Left colon (tissue), 2 donors: Measurements from ENCODE around the gene FOXC2. TPM values are rescaled to one million over a fixed set of nuclear protein-coding genes. Genes with fewer than 3 reads are reported as not detected.

ENCODE experiments used
- ATAC-seq: fragments of 200-7000 bp; cut with Tn5 transposase; one replicate; pipeline ENCODE4 v1.9.1; 2020; ENCODE audit warnings: mild to moderate bottlenecking, moderate library complexity
- DNase-seq, 2 donors: peaks; one replicate each; pipeline ENCODE4 v3.0.0-alpha.2; 2020
- intact Hi-C, 2 donors: fragments of 100-400 bp; cut with DNase I in 1 of 2; cut with micrococcal nuclease in 1 of 2; formaldehyde crosslinking; loops; one replicate each; pipeline versions ENCODE4 v1.11.2 to v1.14.0; 2022; cut with DNase I, micrococcal nuclease
- total RNA-seq, 2 donors: library from RNA; stranded (reverse); fragmentation: NEBNext Ultra II Directional; extraction: Animal tissue kit (Norgen Biotek cat#: 25700); gene quantifications; one replicate each; pipeline ENCODE4 v1.2.1, GENCODE V29; 2021
- donor health status: DM: no; HTN: no; CAD: no.
- donor health status: DM: yes; HTN: yes; CAD: no.

Gene FOXC2
- total RNA-seq, 2 donors from 2014 or later: 0.34 TPM

GRCh38 chr16:86531191-86531545 lies 35.5 kb upstream of the FOXC2 start:
- DNase-seq (peak in 1 of 2 donors; percentile 64), ATAC-seq (no peak)
- intact Hi-C loops: no loop called here

GRCh38 chr16:86531641-86532525 lies 34.7 kb upstream of the FOXC2 start:
- ATAC-seq (no peak), DNase-seq (no peak)
- intact Hi-C loops: no loop called here

- intact Hi-C loops: no loop called here
- ATAC-seq: no peak
Observed at GRCh38 chr16:86532526-86532815, 34.2 kb upstream of the FOXC2 start.

GRCh38 chr16:86533076-86533475 lies 33.6 kb upstream of the FOXC2 start:
- DNase-seq (no peak), ATAC-seq (no peak)

More at GRCh38 chr16:86532526-86532815, 34.2 kb upstream of the FOXC2 start:
- DNase-seq: no peak

GRCh38 chr16:86533767-86534351 lies 32.8 kb upstream of the FOXC2 start:
- ATAC-seq (no peak), DNase-seq (no peak)
- intact Hi-C loops: no loop called here

More at GRCh38 chr16:86533076-86533475, 33.6 kb upstream of the FOXC2 start:
- intact Hi-C loops: no loop called here

GRCh38 chr16:86534779-86535615 lies 31.6 kb upstream of the FOXC2 start:
- no peak for DNase-seq
- ATAC-seq: no peak
- intact Hi-C loops: no loop called here

- intact Hi-C loops: no loop called here
- DNase-seq: no peak
- ATAC-seq: no peak
Observed at GRCh38 chr16:86536621-86537020, 30.0 kb upstream of the FOXC2 start.

GRCh38 chr16:86537486-86537885 lies 29.1 kb upstream of the FOXC2 start:
- no peak for DNase-seq
- intact Hi-C loops: no loop called here
- no peak for ATAC-seq

- intact Hi-C loops: no loop called here
- ATAC-seq: no peak
- DNase-seq: no peak
Observed at GRCh38 chr16:86538196-86538780, 28.3 kb upstream of the FOXC2 start.

GRCh38 chr16:86540894-86541293 lies 25.7 kb upstream of the FOXC2 start:
- ATAC-seq: no peak
- intact Hi-C loops: no loop called here

GRCh38 chr16:86541560-86541959 lies 25.1 kb upstream of the FOXC2 start:
- ATAC-seq (no peak), DNase-seq (no peak)
- intact Hi-C loops: no loop called here

More at GRCh38 chr16:86540894-86541293, 25.7 kb upstream of the FOXC2 start:
- no peak for DNase-seq

- intact Hi-C loops: no loop called here
- DNase-seq (no peak), ATAC-seq (no peak)
Observed at GRCh38 chr16:86542756-86543750, 23.6 kb upstream of the FOXC2 start.

GRCh38 chr16:86545481-86545880 lies 21.1 kb upstream of the FOXC2 start:
- ATAC-seq (no peak), DNase-seq (no peak)
- intact Hi-C loops: no loop called here

GRCh38 chr16:86545954-86546637 lies 20.5 kb upstream of the FOXC2 start:
- intact Hi-C loops: no loop called here

GRCh38 chr16:86546638-86547013 lies 20.0 kb upstream of the FOXC2 start:
- DNase-seq (no peak), ATAC-seq (no peak)

More at GRCh38 chr16:86545954-86546637, 20.5 kb upstream of the FOXC2 start:
- DNase-seq (no peak), ATAC-seq (no peak)

GRCh38 chr16:86547286-86547685 lies 19.3 kb upstream of the FOXC2 start:
- intact Hi-C loops: no loop called here

More at GRCh38 chr16:86546638-86547013, 20.0 kb upstream of the FOXC2 start:
- intact Hi-C loops: no loop called here

GRCh38 chr16:86549076-86549892 lies 17.3 kb upstream of the FOXC2 start:
- intact Hi-C loops: no loop called here

More at GRCh38 chr16:86547286-86547685, 19.3 kb upstream of the FOXC2 start:
- DNase-seq: no peak
- no peak for ATAC-seq

More at GRCh38 chr16:86549076-86549892, 17.3 kb upstream of the FOXC2 start:
- no peak for ATAC-seq
- DNase-seq: no peak
